HFF-Myc (cell line): ENCODE results near the gene PPP3R2.

Experiments used
- DNase-seq: peaks from one replicate; pipeline ENCODE4 v3.0.0-alpha.2; 2011; ENCODE audit warnings: low read depth; ENCODE audit errors: extremely low read depth
- H3K4me3 ChIP-seq: replicated peaks from 2 replicates; pipeline ENCODE4 v1.5.1; 2011; ENCODE audit warnings: low read depth, mild to moderate bottlenecking, control low read depth, low read length
- CTCF ChIP-seq: IDR thresholded peaks from 2 replicates; pipeline ENCODE4 v1.5.1; 2012; ENCODE audit warnings: mild to moderate bottlenecking, low read depth, low read length, control low read depth; ENCODE audit errors: missing control alignments

Gene PPP3R2

DNA sequence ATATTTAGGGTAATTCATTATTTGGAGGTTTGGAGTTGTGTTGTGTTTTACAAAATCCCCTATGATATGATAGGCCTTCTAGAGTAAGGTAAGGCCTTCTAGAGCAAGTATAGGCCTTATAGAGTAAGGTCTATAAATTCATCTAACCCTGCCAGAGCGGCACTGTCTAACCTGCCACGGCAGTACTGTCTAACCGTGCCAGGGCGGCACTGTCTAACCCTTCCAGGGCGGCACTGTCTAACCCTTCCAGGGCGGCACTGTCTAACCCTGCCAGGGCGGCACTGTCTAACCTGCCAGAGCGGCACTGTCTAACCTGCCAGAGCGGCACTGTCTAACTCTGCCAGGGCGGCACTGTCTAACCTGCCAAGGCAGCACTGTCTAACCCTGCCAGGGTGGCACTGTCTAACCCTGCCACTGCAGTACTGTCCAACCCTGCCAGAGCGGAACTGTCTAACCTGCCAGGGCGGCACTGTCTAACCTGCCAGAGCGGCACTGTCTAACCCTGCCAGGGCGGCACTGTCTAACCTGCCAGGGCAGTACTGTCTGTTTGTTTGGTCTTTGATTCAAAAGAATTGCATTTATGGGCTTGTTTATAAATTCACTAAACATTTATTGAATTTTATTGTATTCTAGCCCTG, 51.6 kb downstream of the PPP3R2 start:
- no peak for DNase-seq
- TF ChIP-seq CTCF = no peak
- no peak overlapping the region for H3K4me3 ChIP-seq
